GM18870 (cell line): Measurements from ENCODE around the gene NTSR2.

ENCODE experiments used
- ATAC-seq: cut with Tn5 transposase; IDR thresholded peaks from one replicate; pipeline ENCODE4 v1.9.1; 2021; ENCODE audit warnings: moderate library complexity; ENCODE audit not compliant: unreplicated experiment

Gene NTSR2

DNA sequence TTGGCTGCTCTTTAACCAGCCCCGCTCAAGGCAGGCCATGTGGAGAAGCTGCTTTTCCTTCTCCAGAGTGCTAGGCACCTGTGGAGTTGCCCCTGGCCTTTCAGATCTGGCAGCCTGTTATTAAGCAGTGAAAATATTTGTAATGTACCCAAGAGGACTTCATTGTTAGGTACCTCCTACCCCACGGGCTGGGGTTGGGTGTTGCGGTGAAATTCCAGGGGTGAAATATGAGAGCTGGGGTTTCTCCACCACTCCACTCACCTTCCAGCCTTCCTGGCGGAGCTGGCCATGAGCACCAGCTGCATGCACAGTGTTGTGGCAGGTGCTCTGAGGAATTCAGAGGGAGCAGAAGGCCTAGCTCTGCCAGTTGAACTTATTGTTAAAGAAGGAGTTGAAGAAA lies 39.1 kb downstream of the NTSR2 start:
- no peak for ATAC-seq

DNA sequence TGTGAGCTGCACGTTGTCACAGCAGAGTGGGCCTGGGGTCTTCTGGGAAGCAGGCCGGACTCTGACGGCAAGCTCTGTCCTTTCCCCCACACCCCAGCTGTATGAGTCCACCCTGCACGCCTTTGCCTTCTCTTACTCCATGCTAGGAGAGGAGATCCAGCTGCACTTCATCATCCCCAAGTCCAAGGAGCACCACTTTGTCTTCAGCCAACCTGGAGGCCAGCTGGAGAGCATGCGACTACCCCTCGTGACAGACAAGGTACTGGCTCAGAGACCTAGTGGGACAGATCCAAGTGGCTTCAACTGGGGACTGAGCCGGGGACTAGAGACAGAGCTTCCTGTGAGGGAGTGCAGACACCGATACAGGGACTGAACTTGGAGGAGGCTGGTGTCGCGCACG lies 40.1 kb downstream of the NTSR2 start:
- ATAC-seq = no peak

DNA sequence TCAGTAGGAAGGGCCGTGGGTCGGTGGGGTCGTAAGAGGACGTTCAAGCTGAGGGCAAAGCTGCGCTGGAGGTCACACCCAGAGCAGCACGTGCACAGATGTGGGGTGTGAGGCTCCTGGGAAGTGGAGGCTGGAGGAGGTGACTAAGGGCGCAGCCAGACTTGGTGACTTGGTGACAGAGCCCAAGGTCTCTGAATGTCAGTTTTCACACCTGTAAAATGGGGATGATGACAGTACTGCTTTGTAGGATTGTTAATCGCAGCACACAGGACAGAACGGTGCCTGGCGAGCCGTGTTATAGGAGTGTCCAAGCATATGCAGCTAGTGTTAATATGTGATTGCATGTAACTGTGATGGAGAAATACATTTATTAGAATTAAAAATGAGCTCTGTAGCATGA lies 40.8 kb downstream of the NTSR2 start:
- no peak for ATAC-seq

DNA sequence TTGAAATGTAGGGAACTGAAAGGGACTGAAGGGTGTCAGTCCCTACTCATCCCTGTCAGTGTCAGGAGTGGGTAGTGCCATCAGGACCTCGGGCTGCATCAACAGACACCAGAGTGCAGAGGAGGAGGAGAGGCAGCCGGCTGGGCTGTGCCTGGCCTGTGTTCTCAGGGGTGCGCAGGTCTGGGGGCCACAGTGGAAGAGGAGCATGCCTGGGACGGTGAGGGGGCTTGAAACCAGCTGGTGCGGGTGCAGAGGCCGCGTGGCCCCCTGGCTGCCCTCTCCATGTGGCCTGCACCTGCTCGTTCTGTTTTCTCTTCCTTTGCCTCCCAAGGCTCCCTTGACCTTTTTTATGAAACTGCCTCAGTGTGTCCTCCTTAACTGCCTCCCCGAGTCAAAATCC lies 41.3 kb downstream of the NTSR2 start:
- ATAC-seq = no peak

DNA sequence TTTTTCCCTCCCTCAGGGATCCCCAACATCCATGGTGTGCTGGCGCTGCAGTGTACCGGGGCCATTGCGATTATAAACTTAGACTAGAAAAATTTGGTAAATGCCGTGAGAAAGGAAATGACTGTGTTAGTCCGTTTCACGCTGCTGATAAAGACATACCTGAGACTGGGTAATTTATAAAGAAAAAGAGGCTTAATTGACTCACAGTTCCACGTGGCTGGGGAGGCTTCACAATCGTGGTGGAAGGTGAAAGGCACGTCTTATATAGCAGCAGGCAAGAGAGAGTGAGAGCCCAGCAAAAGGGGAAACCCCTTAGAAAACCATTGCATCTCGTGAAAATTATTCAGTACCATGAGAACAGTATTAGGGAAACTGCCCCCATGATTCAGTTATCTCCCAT lies 44.3 kb downstream of the NTSR2 start:
- no peak for ATAC-seq

DNA sequence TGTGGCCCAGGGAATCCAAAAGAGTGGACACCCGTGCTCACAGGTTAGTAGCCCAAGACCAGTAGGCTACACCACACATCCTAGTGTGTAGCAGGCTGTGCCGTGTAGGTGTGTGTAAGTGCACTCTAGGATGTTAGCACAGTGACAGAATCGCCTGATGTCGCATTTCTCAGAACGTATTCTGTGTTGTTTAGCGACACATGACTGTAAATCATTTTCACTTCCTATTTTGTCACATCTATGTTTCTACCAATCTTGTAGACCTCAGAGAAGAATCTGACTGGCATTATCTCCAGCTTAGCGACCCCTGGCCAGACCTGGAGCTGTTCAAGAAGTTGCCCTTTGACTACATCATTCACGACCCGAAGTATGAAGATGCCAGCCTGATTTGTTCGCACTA lies 45.1 kb downstream of the NTSR2 start:
- ATAC-seq = no peak

DNA sequence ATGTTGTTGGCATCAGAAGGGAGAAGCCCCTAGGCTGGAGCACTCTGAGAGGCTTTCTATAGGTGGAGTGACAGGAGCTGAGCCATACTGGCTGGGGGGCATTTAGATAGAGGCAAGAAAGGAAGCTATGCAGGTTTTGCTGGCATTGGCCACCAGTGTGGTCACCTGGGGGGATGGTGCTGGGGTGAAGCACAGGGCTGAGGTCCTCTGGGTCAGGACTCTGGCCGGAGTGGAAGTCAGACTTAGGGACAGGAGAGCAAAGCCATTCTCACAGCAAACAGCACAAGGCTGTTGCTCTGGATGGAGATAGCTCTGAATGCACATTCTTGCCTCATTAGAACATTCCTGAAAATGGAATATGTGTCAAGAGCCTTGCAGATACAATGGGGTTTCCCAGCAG lies 47.4 kb downstream of the NTSR2 start:
- no peak for ATAC-seq

DNA sequence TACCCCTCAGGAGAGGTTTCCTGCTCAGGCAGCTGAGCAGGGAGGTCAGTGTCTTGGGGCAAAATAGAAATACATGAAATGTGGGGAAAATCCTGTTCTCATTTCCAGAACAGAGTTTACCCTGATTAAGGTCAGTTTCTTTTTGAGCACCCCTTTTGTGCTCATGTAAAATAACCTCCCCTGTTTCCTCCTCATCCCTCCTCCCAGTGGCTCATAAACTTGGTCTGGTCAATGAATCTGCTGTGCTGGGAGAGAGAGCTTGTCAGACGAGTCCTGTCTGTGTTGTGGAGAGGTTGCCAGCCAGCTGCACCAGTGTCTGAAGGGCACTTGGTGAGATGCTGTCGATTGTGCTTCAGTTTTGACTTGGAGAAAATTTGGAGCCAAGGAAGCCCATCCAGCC lies 48.6 kb downstream of the NTSR2 start:
- ATAC-seq = no peak

DNA sequence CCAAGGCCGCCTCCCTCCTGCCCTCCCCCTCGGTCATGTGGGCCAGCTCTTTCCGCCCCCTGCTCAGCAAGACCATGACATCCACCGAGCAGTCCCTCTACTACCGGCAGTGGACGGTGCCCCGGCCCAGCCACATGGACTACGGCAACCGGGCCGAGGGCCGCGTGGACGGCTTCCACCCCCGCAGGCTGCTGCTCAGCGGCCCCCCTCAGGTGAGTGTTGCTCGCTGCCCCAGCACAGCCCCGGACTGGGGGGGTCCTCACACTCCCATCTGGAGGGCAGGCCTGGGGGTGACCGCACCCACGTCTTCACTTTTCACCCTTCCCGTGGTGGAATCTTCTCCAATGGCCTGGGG lies 51.3 kb downstream of the NTSR2 start:
- no peak for ATAC-seq

DNA sequence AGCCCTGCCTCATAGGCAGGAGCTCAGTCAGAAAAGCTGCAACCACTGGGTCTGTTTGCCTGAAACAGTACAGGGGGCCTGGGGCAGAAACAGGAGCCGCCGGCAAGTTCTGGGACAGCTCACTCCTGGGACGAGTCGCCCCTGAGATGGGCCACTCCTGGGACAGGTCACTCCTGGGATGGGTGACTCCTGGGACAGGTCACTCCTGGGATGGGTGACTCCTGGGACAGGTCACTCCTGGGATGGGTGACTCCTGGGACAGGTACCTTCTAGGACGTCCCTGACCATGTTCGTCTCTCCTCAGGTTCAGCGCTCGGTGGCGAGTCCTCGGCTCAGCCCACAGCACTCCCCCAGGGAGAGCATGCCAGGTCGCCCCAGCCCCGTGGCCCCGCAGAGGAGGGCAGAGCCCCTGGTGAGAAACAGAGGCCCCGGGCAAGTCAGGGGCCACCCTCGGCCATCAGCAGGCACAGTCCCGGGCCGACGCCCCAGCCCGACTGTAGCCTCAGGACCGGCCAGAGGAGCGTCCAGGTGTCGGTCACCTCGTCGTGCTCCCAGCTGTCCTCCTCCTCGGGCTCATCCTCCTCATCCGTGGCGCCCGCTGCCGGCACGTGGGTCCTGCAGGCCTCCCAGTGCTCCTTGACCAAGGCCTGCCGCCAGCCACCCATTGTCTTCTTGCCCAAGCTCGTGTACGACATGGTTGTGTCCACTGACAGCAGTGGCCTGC lies 51.8 kb downstream of the NTSR2 start:
- ATAC-seq = no peak

DNA sequence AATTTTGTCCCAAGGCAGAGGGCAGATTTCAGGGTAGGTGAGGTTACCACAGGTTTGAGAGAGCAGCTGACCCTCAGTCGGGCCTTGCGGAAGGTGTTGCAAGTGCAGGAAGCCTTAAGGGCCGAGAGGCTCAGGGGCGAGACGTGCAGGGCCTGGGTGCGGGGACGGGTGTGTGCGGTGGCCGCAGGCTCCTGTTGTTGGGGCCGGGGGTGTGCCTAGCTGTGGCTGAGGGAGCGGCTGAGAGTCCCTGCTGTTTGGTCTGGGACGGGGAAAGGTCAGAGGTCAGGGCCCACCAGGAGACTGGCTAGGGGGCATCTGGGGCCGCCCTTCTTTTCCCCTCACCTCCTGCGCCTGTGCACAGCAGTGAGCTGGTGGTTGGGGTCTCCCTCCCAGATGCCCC lies 52.5 kb downstream of the NTSR2 start:
- ATAC-seq = no peak

DNA sequence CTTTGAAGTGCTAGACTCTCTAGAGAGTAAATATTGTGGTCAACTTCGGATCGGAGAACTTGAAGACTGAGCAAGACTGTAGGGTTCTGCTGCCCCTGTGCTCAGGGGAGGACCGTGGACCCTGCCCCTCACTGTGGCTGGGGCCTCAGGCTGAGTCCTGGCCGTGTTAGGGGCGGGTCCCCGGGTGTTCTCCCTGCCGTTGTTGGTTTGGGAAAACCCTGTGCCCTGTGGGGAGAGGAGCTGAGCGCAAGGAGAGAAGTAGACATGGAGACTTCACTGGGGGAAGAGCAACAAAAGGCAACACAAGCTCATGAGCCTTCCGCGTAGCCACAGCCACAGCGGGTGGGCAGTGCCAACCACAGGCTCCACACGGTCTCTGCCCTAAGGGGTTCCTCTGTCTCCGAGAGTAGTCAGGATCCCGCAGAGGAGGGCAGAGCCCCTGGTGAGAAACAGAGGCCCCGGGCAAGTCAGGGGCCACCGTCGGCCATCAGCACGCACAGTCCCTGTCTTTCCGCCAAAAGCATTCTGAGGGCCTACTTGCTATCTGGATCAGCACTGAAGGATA lies 53.1 kb downstream of the NTSR2 start:
- no peak for ATAC-seq

DNA sequence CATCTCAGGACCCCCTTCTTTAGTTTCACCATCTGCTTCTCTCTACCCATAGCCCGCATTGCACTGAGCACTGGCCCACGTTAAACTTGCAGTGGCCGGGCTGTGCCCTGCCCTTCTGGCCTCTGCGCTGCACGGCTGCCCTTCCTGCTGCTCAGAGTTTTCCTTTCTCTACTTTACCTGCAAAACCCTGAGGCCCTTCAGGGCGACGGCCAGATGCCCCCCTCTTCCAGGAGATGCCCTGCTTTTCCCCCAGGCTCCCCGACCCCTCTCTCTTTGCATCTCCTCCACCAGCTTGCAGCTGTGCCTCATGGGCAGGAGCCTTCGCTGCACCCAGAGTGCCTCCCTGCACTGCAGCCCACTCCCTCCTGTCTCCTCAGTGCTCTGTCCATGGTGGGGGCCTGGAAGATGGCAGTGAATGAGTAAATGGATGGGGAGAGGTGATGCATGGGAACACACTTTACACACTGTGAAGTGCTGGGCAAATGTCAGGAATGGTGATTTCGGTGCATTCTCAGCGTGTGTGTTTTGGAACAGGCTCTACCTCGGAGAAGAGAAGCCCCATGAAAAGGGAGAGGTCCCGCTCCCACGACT lies 53.8 kb downstream of the NTSR2 start:
- no peak for ATAC-seq

DNA sequence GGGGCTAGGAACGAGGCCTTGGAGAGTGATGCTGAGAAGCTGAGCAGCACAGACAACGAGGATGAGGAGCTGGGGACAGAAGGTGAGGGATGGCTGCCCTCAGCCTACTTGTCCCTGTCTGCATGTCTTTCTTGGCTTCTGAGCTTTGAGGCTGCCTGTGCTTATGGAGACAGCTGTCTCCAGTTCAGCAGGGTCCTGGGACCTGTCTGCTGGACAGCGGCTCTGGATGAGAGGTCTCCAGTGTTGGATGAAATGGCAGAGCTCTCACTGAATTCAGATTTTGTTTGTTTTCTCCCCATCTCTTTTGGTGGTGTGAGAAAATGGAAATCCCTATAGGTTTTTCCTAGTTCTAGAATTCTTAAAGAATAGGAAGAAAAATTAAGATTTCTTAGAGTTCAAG lies 54.8 kb downstream of the NTSR2 start:
- ATAC-seq = no peak

DNA sequence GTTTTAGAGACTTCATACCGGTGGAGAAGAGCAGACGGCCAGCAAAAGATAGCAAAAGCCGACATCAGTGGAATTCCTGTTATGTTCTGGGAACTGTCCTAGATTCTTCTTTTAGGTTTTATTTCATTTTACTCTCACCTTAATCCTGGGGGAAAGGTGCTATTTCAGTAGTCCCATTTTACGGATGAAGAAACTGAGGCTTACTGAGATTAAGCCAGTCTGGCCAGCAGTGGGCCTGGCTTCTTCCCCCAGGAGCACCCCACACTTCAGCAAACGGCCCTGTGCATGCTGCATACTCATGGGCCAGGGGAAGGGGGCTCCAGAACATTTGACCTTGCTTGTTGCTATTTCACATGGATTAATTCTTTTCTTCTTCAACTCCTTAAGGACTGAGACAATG lies 56.7 kb downstream of the NTSR2 start:
- no peak for ATAC-seq

DNA sequence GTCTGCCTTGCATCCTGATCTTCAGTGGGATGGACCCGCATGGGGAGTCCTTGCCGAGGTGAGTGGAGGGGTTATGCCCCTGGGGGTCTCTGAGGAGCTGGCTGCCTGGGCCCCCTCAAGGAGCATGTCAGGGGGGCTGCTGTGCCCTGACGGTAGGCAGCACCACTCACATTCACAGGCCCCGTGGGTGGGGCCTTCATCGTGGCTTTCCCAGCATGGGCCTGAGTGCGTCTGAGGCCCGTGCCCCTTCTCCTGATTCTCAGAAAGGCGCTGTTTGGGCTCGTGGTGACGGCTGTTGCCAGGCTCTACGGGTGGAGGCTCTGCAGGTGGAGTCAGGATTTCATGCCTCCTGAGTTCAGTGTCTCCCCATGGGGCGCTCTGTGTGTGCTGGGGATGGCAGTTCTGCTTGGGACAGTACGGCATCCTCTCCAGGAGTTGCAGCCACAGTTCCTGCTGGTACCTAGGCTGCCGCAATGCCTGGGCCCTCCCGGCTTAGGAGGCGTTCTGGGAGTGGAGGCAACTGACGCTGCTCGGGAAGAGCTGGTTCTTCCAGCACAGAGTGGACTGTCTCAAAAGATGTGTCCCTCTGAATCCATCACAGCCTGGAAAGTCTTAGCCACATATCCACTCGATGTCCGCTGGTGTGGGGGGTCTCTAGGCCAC lies 57.3 kb downstream of the NTSR2 start:
- ATAC-seq = no peak

DNA sequence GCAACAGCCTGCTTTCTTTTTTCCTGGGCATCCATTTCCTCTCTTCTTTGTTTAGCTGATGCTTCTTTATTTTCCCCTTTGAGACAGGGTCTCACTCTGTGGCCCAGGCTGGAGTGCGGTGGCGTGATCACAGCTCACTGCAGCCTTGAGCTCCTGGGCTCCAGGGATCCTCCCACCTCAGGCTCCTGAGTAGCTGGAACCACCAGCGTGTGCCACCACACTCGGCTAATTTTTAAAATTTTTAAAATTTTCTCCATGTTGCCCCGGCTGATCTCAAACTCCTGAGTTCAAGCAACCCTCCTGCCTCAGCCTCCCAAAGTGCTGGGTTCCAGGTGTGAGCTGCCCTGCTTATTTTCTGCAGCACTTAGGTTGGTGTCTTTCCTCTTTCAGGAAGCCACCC lies 58.7 kb downstream of the NTSR2 start:
- ATAC-seq = no peak

DNA sequence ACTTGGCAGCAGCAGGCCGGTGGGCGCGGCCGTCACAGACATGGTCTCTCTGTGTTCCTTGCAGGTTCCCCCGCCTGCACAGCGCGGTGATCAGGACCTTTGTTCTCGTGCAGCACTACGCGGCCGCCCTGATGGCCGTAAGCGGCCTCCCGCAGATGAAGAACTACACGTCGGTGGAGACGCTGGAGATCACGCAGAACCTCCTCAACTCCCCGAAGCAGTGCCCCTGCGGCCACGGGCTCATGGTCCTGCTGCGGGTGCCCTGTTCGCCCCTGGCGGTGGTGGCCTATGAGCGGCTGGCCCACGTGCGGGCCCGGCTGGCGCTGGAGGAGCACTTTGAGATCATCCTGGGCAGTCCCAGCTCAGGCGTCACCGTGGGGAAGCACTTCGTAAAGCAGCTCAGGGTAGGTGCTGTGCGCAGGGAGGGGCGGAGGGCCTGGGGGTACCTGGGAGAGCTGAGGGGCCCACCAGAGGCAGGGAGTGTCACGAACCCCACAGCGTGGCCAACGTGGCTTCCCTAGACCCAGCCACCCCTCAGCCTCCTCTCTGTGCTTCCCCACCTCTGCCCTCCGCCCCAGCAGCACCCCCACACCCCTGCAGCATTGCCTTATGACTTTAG lies 59.3 kb downstream of the NTSR2 start:
- ATAC-seq = no peak
